ENCODE data around the gene DGKD.

DGKD gene

DNA sequence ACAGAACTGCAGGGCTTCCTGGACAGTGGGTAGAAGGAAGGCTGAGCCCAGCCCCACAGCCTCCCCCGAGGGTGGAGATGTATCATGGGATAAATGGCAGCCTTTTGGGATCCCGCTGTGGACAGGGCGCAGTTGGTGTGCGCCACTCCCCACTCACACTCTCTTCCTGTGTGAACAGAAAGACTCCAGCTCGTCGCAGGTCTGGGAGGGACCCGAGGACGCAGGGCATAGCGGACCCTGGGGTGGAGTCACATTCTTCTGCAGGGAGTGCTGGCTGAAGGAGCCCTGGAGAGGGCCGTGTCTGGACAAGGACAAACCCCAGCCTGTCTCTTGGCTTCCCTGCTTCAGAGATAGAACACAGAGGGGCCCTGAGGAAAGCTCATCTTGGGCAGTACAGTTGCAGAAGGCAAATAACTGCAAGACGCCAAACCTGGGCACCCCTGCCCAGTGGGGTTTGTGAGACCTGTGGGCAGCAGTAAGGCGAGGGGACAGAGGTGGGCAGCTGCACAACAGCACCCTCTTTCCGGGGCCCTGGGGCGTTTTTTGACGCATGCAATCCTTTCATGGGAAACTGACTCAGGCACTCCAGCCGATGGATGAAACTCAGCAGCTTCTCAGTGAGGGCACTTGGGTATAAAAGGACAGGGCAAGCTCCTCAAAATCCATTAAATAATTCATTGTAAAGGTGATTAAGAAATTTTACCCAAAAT lies 110.4 kb downstream of the DGKD start:
- TF ChIP-seq SIN3A (IDR thresholded peaks at IDR 0.05; ENCODE audit: borderline replicate concordance, insufficient read depth, low read length) = no peak
- no peak for TF ChIP-seq POLR2AphosphoS5 (IDR thresholded peaks at IDR 0.05; ENCODE audit: low read depth, low read length)
- no peak for TF ChIP-seq TAF1 (IDR thresholded peaks at IDR 0.05; ENCODE audit: borderline replicate concordance, insufficient read depth, low read length)
- no peak for TF ChIP-seq FOXP2 (optimal IDR thresholded peaks at IDR 0.05; ENCODE audit: borderline replicate concordance, extremely low read depth, extremely low read length, insufficient read depth)
- TF ChIP-seq, protein P1, sequence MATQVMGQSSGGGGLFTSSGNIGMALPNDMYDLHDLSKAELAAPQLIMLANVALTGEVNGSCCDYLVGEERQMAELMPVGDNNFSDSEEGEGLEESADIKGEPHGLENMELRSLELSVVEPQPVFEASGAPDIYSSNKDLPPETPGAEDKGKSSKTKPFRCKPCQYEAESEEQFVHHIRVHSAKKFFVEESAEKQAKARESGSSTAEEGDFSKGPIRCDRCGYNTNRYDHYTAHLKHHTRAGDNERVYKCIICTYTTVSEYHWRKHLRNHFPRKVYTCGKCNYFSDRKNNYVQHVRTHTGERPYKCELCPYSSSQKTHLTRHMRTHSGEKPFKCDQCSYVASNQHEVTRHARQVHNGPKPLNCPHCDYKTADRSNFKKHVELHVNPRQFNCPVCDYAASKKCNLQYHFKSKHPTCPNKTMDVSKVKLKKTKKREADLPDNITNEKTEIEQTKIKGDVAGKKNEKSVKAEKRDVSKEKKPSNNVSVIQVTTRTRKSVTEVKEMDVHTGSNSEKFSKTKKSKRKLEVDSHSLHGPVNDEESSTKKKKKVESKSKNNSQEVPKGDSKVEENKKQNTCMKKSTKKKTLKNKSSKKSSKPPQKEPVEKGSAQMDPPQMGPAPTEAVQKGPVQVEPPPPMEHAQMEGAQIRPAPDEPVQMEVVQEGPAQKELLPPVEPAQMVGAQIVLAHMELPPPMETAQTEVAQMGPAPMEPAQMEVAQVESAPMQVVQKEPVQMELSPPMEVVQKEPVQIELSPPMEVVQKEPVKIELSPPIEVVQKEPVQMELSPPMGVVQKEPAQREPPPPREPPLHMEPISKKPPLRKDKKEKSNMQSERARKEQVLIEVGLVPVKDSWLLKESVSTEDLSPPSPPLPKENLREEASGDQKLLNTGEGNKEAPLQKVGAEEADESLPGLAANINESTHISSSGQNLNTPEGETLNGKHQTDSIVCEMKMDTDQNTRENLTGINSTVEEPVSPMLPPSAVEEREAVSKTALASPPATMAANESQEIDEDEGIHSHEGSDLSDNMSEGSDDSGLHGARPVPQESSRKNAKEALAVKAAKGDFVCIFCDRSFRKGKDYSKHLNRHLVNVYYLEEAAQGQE (IDR thresholded peaks at IDR 0.05; ENCODE audit: insufficient read depth in 1 of 2, low read depth in 2 of 2, low read length in 2 of 2) = no peak

DNA sequence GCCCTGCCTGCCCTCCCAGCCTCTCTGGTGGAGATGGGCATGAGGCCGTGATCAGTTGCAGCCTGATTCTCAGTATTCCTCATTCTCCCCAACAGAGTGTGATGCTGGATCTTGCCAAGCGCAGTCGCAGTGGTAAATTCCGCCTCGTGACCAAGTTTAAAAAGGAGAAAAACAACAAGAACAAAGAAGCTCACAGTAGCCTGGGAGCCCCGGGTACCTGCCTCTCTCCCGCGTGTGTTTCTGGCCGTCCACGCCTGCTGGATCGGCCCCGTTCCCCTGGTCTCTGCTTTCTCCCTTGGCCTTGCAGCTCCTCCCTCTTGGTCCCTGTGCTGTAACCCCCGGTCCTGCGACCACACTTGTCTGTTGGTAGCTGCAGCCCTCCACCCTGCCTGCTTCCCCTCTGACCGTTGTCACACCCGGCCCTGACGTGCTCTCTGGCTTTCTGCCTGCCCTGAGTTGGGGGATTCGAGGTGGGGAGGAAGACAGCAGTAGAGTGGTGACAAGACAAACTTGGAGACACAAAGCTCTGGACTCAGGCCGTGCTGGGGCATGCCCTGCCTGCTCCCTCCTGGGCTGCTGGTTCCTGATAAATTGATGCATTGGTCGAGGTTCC lies 112.8 kb downstream of the DGKD start:
- TF ChIP-seq, protein P1 (IDR thresholded peaks at IDR 0.05; ENCODE audit: insufficient read depth in 1 of 2, low read depth in 2 of 2, low read length in 2 of 2) = no peak

DNA sequence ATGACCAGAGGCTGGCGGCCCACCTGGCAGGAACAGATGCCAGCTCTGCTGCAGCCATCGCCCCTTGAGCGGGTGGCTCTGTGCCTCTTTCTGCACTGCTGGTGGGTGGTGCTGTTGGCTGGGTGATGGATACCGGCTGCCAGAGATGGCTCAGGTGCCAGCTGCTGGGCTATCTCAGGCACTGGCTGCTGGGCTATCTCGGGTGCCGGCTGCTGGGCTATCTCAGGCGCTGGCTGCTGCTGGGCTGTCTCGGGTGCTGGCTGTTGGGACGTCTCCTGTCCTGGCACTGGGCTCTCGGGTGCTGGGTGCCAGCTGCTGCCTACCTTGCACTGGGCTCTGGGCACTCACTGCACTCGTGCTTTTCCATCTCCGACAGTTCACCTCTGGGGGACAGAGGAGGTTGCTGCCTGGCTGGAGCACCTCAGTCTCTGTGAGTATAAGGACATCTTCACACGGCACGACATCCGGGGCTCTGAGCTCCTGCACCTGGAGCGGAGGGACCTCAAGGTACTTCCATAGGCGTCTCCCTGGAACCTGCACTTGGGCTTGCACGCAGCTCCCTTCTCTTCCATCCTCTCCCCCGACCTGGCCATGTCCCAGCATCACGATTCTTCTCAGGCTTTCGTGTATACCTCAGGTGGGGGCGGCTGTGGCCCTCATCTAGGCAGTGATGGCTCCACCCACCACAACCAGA lies 113.9 kb downstream of the DGKD start:
- TF ChIP-seq, protein P1 (IDR thresholded peaks at IDR 0.05; ENCODE audit: insufficient read depth in 1 of 2, low read depth in 2 of 2, low read length in 2 of 2) = no peak
- TF ChIP-seq SIN3A (IDR thresholded peaks at IDR 0.05; ENCODE audit: borderline replicate concordance, insufficient read depth, low read length) (no peak), FOXP2 (optimal IDR thresholded peaks at IDR 0.05; ENCODE audit: borderline replicate concordance, extremely low read depth, extremely low read length, insufficient read depth) (no peak), POLR2AphosphoS5 (IDR thresholded peaks at IDR 0.05; ENCODE audit: low read depth, low read length) (no peak), TAF1 (IDR thresholded peaks at IDR 0.05; ENCODE audit: borderline replicate concordance, insufficient read depth, low read length) (no peak)

DNA sequence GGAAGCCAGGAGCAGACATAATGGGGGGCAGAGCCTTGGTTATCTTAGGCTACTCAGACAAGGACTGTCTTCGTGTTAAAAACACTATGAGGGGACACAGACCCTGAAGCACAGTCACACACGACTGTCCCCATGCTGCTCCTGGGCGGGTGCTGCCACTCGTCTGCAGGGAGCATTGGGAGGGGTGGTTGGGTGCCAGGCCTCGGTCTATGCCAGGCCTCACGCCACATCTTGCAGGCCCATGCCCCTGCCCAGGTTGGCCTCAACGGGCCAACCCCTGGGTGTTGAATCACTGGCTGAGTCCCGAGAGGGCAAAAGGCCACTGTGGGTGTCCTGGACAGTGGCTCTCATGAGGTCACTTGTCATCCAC lies 114.4 kb downstream of the DGKD start:
- TF ChIP-seq FOXP2 (optimal IDR thresholded peaks at IDR 0.05; ENCODE audit: borderline replicate concordance, extremely low read depth, extremely low read length, insufficient read depth) = no peak
- TF ChIP-seq SIN3A (IDR thresholded peaks at IDR 0.05; ENCODE audit: borderline replicate concordance, insufficient read depth, low read length) = no peak
- TF ChIP-seq POLR2AphosphoS5 (IDR thresholded peaks at IDR 0.05; ENCODE audit: low read depth, low read length) = no peak
- no peak for TF ChIP-seq TAF1 (IDR thresholded peaks at IDR 0.05; ENCODE audit: borderline replicate concordance, insufficient read depth, low read length)
- TF ChIP-seq, protein P1 (IDR thresholded peaks at IDR 0.05; ENCODE audit: insufficient read depth in 1 of 2, low read depth in 2 of 2, low read length in 2 of 2) = no peak
